GM23338 (cell line): ENCODE data around the gene MAGI3. TPM values are rescaled to one million over a fixed set of nuclear protein-coding genes. Genes with fewer than 3 reads are reported as not detected.

ENCODE experiments used
- ATAC-seq: fragments of 200-7000 bp; cut with Tn5 transposase; 3 replicates; pipeline ENCODE4 v1.9.1; 2020
- DNase-seq: peaks from one replicate; pipeline ENCODE4 v3.0.0-alpha.2; 2015; ENCODE audit warnings: low spot score
- H2AFZ ChIP-seq: fragments of 200-600 bp; sonication (generic); 2 replicates; pipeline ENCODE4 v1.8.0; 2016; ENCODE audit warnings: antibody characterized with exemption, mild to moderate bottlenecking, moderate library complexity
- H3F3A ChIP-seq: fragments of 200-600 bp; sonication (generic); replicated peaks from 2 replicates; pipeline ENCODE4 v1.8.0; 2017; ENCODE audit warnings: antibody characterized with exemption, mixed run types, low read depth
- H3K27ac ChIP-seq: fragments of 200-600 bp; sonication (generic); 2 replicates; pipeline ENCODE4 v1.6.1; 2016; ENCODE audit warnings: low read depth
- H3K27me3 ChIP-seq: fragments of 200-600 bp; sonication (generic); 2 replicates; pipeline ENCODE4 v1.8.0; 2016; ENCODE audit warnings: mild to moderate bottlenecking, mixed run types, moderate library complexity; ENCODE audit not compliant: insufficient read depth
- H3K36me3 ChIP-seq: fragments of 200-600 bp; sonication (generic); 2 replicates; pipeline ENCODE4 v1.8.0; 2016; ENCODE audit warnings: mild to moderate bottlenecking; ENCODE audit not compliant: insufficient read depth
- H3K4me1 ChIP-seq: fragments of 200-600 bp; sonication (generic); 2 replicates; pipeline ENCODE4 v1.8.0; 2016; ENCODE audit warnings: mild to moderate bottlenecking, moderate library complexity; ENCODE audit not compliant: insufficient read depth
- H3K4me2 ChIP-seq: fragments of 200-600 bp; sonication (generic); 2 replicates; pipeline ENCODE4 v1.7.1; 2017; ENCODE audit warnings: mixed run types
- H3K4me3 ChIP-seq: fragments of 200-600 bp; sonication (generic); 2 replicates; pipeline ENCODE4 v1.6.1; 2016; ENCODE audit warnings: mixed run types
- H3K79me2 ChIP-seq: fragments of 200-600 bp; sonication (generic); replicated peaks from 2 replicates; pipeline ENCODE4 v1.8.0; 2017; ENCODE audit warnings: mild to moderate bottlenecking; ENCODE audit not compliant: insufficient read depth
- H3K9me2 ChIP-seq: fragments of 200-600 bp; sonication (generic); 2 replicates; pipeline ENCODE4 v1.8.0; 2017; ENCODE audit not compliant: insufficient read depth
- H4K20me1 ChIP-seq: fragments of 200-600 bp; sonication (generic); replicated peaks from 2 replicates; pipeline ENCODE4 v1.8.0; 2017; ENCODE audit warnings: mild to moderate bottlenecking; ENCODE audit not compliant: insufficient read depth
- H3K27ac Mint-ChIP-seq: 2 replicates; pipeline ENCODE4 v1.8.0; 2020; ENCODE audit warnings: inconsistent platforms, mild to moderate bottlenecking, moderate library complexity, mixed read lengths
- H3K27me3 Mint-ChIP-seq: 3 replicates; pipeline ENCODE4 v1.8.0; 2022; ENCODE audit warnings: low read depth, mild to moderate bottlenecking, moderate library complexity, mixed read lengths, inconsistent platforms; ENCODE audit not compliant: insufficient read depth, poor library complexity
- H3K36me3 Mint-ChIP-seq: 3 replicates; pipeline ENCODE4 v1.8.0; 2021; ENCODE audit warnings: low read depth, mild to moderate bottlenecking, inconsistent platforms, moderate library complexity, mixed read lengths
- H3K4me1 Mint-ChIP-seq: 3 replicates; pipeline ENCODE4 v1.8.0; 2020; ENCODE audit warnings: mild to moderate bottlenecking, inconsistent platforms, mixed read lengths
- H3K4me3 Mint-ChIP-seq: 3 replicates; pipeline ENCODE4 v1.8.0; 2021; ENCODE audit warnings: moderate library complexity, mild to moderate bottlenecking, inconsistent platforms, mixed read lengths
- H3K9me3 Mint-ChIP-seq: 3 replicates; pipeline ENCODE4 v1.8.0; 2020; ENCODE audit warnings: moderate library complexity, mild to moderate bottlenecking, inconsistent platforms, mixed read lengths
- CTCF ChIP-seq, 2 experiments: fragments of 200-600 bp in 1 of 2; sonication (generic) in 1 of 2; conservative IDR thresholded peaks; 2 replicates each; pipeline versions ENCODE4 v1.5.1 to v1.6.1; 2016 to 2017; ENCODE audit warnings: antibody characterized with exemption in 2 of 2, low read depth in 2 of 2, mild to moderate bottlenecking in 2 of 2, moderate library complexity in 1 of 2
- EZH2 ChIP-seq: fragments of 200-600 bp; sonication (generic); IDR thresholded peaks from one replicate; pipeline ENCODE4 v1.8.0; 2017; ENCODE audit warnings: antibody characterized with exemption, mild to moderate bottlenecking, low read depth; ENCODE audit not compliant: unreplicated experiment
- EZH2phosphoT487 ChIP-seq: fragments of 200-600 bp; sonication (generic); IDR thresholded peaks from one replicate; pipeline ENCODE4 v1.8.1; 2018; ENCODE audit warnings: antibody characterized with exemption; ENCODE audit not compliant: unreplicated experiment
- REST ChIP-seq: IDR thresholded peaks from one replicate; pipeline ENCODE4 v1.6.1; 2018; ENCODE audit warnings: antibody characterized with exemption; ENCODE audit not compliant: unreplicated experiment
- ZNF114 ChIP-seq: fragments of 250-450 bp; sonication (Bioruptor Pico); IDR thresholded peaks from 2 replicates; pipeline ENCODE4 v1.5.0; 2020; ENCODE audit warnings: mild to moderate bottlenecking, moderate library complexity
- ZNF462 ChIP-seq: fragments of 250-450 bp; sonication (Bioruptor Pico); IDR thresholded peaks from 2 replicates; pipeline ENCODE4 v1.5.0; 2020; ENCODE audit warnings: mild to moderate bottlenecking, moderate library complexity
- polyA plus RNA-seq: library from polyadenylated mRNA; unstranded; fragments of >200 nt; fragmentation: Nextera tagmentation; extraction: Ambion mirVana; gene quantifications from 2 replicates; pipeline ENCODE4 v1.2.1, GENCODE V29; 2016
- total RNA-seq: library from RNA; depleted of rRNA; stranded (reverse); fragments of >200 nt; shearing (Covaris generic); gene quantifications from 2 replicates; pipeline ENCODE4 v1.2.3, GENCODE V29; 2014

MAGI3 gene
- total and polyA plus RNA-seq, 2 experiments from 2014 or later = 3.9 to 10.0 TPM

DNA sequence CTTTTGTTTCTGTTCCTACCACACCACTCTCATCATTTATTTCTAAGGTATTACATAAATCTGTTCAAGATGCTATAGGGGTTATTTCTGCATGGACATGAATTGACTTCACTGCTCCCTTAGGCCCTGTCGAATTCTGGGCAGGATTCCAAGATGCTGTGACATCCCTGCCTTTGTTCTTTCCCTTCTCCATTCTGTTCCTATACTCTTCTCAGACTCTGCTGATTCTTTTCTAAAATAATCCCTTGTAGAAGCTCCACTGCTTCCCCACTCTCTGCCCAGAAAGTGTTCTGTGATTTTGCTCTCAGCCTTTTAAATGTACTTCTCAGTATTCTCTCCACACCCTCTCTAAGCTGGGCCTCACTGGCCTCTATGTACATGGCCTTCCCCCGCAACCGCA is 269.8 kb downstream of the MAGI3 start:
- ATAC-seq = no peak

More for the DNA sequence above, 269.8 kb downstream of the MAGI3 start:
- Histone ChIP-seq H3K36me3 (no peaks in the 10 kb centered on the region), H3K4me1 (no peaks in the 10 kb centered on the region), H3F3A (no peaks in the 10 kb centered on the region), H4K20me1 (no peaks in the 10 kb centered on the region), H2AFZ (no peak overlapping the region), H3K27me3 (no peaks in the 10 kb centered on the region), H3K79me2 (no peaks in the 10 kb centered on the region), H3K4me3 (no peak overlapping the region), H3K9me2 (no peaks in the 10 kb centered on the region), H3K4me2 (no peak overlapping the region), H3K27ac (no peak overlapping the region)
- Mint-ChIP-seq H3K27ac (no peak overlapping the region), H3K4me1 (no peaks in the 10 kb centered on the region), H3K4me3 (no peak overlapping the region), H3K9me3 (no peaks in the 10 kb centered on the region), H3K27me3 (no peaks in the 10 kb centered on the region), H3K36me3 (no peaks in the 10 kb centered on the region)
- DNase-seq = no peak
- TF ChIP-seq ZNF462 (CRISPR knock-in tag) (no peak), CTCF (conservative IDR thresholded peaks at IDR 0.05; ENCODE audit: low read depth in 2 of 2) (no peak), EZH2 (no peak), ZNF114 (CRISPR knock-in tag) (no peak), REST (no peak), EZH2phosphoT487 (no peak)
